NCI-H2107 treated with DMSO at 0.1 percent for 48 hours (cell line): Measurements from ENCODE around the gene LIN28B.
"Not testable (repeated sequence)": the region's sequence is repeated elsewhere in the genome, so short reads cannot be mapped to it uniquely, and the experiment has no call there.

ENCODE experiments used
- DNase-seq: peaks from one replicate; lab custom pipeline; 2025; ENCODE audit not compliant: unreplicated experiment; lab: John Stamatoyannopoulos, UW

LIN28B gene

GRCh38 chr6:105066233-105066632, 109.3 kb downstream of the LIN28B start:
- no peak for DNase-seq

- no peak for DNase-seq
Measured at GRCh38 chr6:105066836-105067235, 109.9 kb downstream of the LIN28B start.

DNA sequence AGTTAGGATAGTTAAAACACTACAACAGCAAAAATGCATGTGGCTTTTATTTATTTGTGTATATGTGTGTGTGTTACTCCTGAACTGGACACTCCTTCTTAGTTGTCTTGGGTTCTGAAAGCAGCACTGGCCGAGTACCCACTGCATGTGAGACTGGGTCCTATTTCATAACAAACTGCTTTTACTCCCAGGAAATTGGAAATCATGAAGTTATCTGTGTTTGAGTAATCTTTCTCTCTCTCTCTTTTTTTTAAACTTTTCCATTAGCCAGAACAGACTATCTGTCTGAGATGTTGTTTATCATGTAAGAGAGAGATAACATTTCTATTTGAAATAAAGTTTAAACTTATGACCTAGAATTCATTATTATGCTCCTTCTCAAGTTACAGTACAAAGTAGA, 110.4 kb downstream of the LIN28B start:
- DNase-seq, result no peak

DNA sequence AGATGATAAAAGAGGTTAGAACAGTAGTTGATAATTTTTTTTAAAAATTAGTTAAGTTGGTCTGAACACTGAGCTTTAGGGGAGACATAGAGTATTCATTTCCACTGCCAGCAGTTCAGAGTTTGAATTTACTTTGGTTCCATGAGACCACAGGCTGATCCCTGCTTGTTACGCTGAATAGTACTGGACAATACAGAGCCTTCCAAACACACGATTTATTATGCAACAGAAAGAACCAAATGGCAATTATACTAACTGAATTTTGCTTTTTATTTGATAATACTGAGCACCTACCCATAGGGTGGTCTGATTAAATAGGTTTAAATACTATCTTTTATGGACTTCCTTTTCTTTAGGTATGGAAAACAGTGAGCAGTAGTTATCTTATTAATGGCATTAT, 111.5 kb downstream of the LIN28B start:
- no peak for DNase-seq

DNA sequence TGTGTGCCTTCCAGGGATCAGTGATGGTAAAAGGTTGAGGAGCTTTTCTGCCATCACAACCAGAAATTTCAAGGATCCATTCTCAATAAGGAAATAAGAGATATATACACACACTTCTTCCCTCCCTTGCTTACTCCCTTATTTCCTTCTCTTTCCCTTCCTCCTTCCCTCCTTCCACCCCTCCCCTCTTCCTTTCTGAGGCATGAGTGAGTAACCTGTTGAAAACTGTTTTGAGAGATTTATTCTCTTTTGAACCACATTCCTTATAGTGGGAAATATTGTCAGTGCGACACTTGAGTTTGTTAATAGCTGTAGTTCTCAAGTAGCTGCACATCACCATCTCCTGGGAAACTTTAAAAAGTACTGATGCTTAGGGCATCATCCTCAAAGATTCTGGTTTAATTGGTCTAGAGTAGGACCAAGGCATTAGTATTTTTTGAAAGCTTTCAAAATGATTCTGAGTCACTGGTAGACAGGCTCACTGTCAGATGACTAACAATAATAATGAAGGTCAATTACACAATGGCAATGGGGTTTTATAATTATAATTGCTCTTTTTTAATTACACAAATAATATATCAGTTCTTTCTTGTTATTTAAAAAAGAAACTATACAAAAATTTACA, 113.0 kb downstream of the LIN28B start:
- DNase-seq, result no peak

GRCh38 chr6:105072798-105073199, 115.9 kb downstream of the LIN28B start:
- no peak for DNase-seq

DNA sequence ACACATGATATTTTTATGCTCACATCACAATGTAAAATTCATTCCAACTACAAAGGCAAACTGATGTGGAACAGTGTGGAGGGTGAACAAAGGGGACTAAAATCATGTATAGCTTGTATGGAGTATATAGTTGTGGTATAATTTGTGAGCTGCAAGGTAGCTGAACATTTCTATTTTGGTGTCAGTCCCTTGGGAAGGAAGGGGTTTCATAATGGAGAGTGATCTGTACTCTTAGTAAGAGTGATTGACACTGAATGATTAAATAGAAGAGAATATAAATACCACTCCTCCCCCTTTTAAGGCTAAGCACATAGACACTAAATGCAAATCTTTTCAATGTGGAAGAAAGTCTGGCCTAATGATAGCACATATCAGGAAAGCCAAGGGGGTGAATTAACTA, 118.3 kb downstream of the LIN28B start:
- DNase-seq, result no peak

DNA sequence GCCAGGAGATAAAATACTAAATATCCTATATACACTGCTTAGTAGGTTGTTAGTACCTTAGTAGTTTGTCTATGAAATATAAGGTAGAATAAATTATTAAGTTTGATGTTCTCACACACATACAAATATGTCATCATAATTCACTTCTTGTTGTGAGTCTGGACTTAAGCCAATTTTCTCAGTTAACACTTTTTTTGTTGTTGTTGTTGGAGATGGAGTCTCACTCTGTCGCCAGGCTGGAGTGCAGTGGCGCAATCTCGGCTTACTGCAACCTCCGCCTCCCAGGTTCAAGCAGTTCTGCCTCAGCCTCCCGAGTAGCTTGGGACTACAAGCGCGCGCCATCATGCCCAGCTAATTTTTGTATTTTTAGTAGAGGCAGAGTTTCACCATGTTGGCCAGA, 119.5 kb downstream of the LIN28B start:
- not testable (repeated sequence) for DNase-seq

- DNase-seq, result peak; percentile 44
Measured at GRCh38 chr6:105077596-105078385, 120.9 kb downstream of the LIN28B start.

DNA sequence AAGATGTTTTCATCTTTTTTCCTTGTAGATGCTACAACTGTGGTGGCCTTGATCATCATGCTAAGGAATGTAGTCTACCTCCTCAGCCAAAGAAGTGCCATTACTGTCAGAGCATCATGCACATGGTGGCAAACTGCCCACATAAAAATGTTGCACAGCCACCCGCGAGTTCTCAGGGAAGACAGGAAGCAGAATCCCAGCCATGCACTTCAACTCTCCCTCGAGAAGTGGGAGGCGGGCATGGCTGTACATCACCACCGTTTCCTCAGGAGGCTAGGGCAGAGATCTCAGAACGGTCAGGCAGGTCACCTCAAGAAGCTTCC, 121.4 kb downstream of the LIN28B start:
- no peak for DNase-seq

- no peak for DNase-seq
Measured at GRCh38 chr6:105080279-105080678, 123.4 kb downstream of the LIN28B start.

DNA sequence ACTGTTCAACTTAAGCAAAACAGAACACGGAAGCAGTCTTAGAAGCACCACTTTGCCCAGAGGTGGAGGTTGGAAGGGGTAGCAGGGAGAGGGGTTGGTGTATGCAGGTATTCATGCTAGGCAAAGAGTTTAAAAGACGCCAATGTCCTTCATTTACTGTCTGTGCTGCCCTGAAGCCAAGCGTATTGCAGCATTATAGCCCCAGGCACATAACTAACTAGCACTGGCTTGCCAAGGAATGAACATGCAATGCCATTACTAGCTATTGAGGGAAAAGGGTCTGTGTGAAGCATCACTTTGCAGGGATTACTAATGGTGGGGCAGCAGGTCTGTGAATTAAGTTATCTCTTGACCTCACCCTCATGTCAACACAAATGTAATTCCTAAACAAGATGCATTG, 124.8 kb downstream of the LIN28B start:
- not testable (repeated sequence) for DNase-seq

- DNase-seq, result peak; percentile 51
Measured at GRCh38 chr6:105087571-105088211, 130.8 kb downstream of the LIN28B start.

GRCh38 chr6:105091140-105091829, 134.4 kb downstream of the LIN28B start:
- DNase-seq, result no peak

GRCh38 chr6:105094133-105094640, 137.3 kb downstream of the LIN28B start:
- no peak for DNase-seq

DNA sequence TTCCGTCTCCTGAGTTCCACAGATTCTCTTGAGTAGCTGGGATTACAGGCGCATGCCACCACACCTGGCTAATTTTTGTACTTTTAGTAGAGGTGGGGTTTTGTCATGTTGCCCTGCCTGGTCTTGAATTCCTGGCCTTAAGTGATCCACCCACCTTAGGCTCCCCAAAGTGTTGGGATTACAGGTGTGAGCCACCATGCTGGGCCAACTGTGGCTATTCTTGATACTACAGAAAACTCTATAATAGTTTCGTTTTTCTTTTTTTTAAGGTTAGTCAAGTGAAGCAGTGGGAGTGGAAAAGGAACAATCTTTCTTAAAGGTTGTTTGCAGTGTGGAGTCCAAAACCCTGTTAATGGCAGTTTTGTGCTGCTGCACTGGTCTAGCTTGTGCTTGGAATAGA, 138.2 kb downstream of the LIN28B start:
- DNase-seq, result no peak

- DNase-seq, result no peak
Measured at GRCh38 chr6:105097288-105097687, 140.4 kb downstream of the LIN28B start.

DNA sequence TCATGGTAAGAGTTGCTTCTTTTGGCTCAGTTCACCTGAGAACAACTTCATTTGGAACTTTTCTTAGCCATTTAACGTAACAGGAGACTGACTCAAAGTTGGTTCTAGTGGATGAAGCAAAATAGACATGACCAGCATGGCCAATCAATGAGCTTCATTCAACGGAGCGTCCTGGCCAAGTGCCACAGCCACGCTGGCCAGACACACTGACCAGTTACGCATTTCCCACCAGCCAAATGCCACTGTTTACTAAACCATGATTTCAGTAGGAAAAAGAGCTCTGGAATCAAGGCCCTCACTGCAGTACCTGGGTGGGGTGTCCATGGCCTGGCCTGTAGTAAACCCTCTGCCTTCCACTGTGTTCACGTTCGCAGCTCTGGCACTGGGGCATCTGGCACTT, 142.5 kb downstream of the LIN28B start:
- no peak for DNase-seq

DNA sequence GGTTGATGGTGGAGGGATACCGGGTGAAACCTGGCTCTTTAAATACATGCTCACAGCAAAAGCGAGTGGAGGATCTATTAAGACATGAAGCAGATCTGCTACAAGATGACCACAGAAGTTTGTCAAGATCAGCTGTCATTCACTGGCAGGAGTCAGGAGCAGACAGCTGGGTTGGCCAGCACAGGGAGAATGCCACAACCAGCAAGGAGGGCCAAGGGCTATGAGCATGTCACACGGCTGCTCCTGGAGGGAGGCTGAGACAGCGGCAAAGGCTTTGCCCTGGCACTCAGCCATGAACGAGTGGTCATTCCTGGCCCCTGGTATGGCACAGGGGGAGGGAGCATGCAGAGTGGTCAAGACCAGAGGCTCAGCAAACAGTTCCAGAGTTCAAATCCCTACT, 145.3 kb downstream of the LIN28B start:
- no peak for DNase-seq

GRCh38 chr6:105105094-105105493, 148.2 kb downstream of the LIN28B start:
- DNase-seq, result no peak

- no peak for DNase-seq
Measured at GRCh38 chr6:105106260-105106659, 149.4 kb downstream of the LIN28B start.

DNA sequence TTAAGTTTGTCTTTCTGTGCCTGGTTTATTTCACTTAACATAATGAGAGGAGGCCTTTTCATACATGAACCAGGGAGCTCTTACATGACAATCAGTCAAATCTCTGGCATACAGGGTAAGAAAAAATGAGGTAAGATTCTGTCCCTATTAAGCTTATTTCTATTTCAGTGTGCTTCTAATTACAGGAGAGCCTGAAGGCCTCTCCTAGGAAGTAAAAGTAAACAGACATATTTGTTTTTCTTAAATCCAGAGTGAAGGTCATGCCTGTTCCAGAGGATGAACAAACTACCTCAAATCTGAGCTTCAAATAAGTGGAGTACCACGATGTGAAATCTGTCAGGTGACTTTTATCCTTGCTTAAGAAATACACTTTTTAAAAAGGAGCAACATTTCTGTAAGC, 150.3 kb downstream of the LIN28B start:
- DNase-seq, result no peak
